Peyer's patch (tissue), 4 donors: Measurements from ENCODE around the gene TBX1. TPM values are rescaled to one million over a fixed set of nuclear protein-coding genes. Genes with fewer than 3 reads are reported as not detected.
"Not testable (repeated sequence)": the region's sequence is repeated elsewhere in the genome, so short reads cannot be mapped to it uniquely, and the experiment has no call there.

Source experiments
- DNase-seq, 3 donors: peaks; one replicate each; pipeline ENCODE4 v3.0.0-alpha.2; 2017 to 2019
- H3K27ac ChIP-seq, 4 donors: fragments of 200-600 bp; sonication (generic); one replicate each; pipeline ENCODE4 v1.5.1; 2016 to 2019
- H3K27me3 ChIP-seq, 2 donors: fragments of 200-600 bp; sonication (generic); one replicate each; pipeline ENCODE4 v1.5.1; 2019
- H3K36me3 ChIP-seq, 3 donors: fragments of 200-600 bp; sonication (generic); one replicate each; pipeline ENCODE4 v1.5.1; 2016 to 2019
- H3K4me1 ChIP-seq, 4 donors: fragments of 200-600 bp; sonication (generic); one replicate each; pipeline ENCODE4 v1.5.1; 2016 to 2019
- H3K4me3 ChIP-seq, 4 donors: fragments of 200-600 bp; sonication (generic); 1 replicate in 3 of 4; 2 replicates in 1 of 4; pipeline ENCODE4 v1.5.1; 2016 to 2019; ENCODE audit warnings: mild to moderate bottlenecking in 1 of 4
- H3K9me3 ChIP-seq, 4 donors: fragments of 200-600 bp; sonication (generic); one replicate each; pipeline ENCODE4 v1.5.1; 2016 to 2019; ENCODE audit warnings: mild to moderate bottlenecking in 1 of 4
- CTCF ChIP-seq, 6 experiments: fragments of 450-650 bp in 4 of 6; fragments of 200-600 bp in 2 of 6; sonication (generic) in 1 of 6; IDR thresholded peaks; one replicate each; pipeline ENCODE4 v1.5.1; 2017 to 2019; ENCODE audit warnings: antibody characterized with exemption in 6 of 6, mild to moderate bottlenecking in 3 of 6, moderate library complexity in 1 of 6
- POLR2A ChIP-seq, 2 donors: fragments of 450-650 bp; IDR thresholded peaks; one replicate each; pipeline ENCODE4 v1.5.1; 2017; ENCODE audit warnings: antibody characterized with exemption in 2 of 2, mild to moderate bottlenecking in 2 of 2, moderate library complexity in 2 of 2
- total RNA-seq, 4 donors: library from RNA; depleted of rRNA; stranded (reverse); fragments of >200 nt; gene quantifications; one replicate each; pipeline ENCODE4 v1.1.0, GENCODE V29; 2016

Gene TBX1
- total RNA-seq, 4 donors from 2014 or later, result 0.70 to 4.1 (median 1.1) TPM; not detected in 1

- Histone ChIP-seq H3K4me1 (peaks cover 0 to 14% (median 5%) of the 10 kb centered on the region in 4 donors), H3K27ac (no peak overlapping the region), H3K36me3 (no peaks in the 10 kb centered on the region), H3K27me3 (no peaks in the 10 kb centered on the region), H3K4me3 (no peak overlapping the region), H3K9me3 (no peaks in the 10 kb centered on the region)
- DNase-seq, result no peak
- TF ChIP-seq CTCF (IDR thresholded peaks at IDR 0.05), result no peak
- no peak for TF ChIP-seq POLR2A (IDR thresholded peaks at IDR 0.05)
Measured at GRCh38 chr22:19775496-19776325, 15.1 kb downstream of the TBX1 start.

- Histone ChIP-seq H3K27ac (no peak overlapping the region), H3K27me3 (no peaks in the 10 kb centered on the region), H3K9me3 (no peaks in the 10 kb centered on the region), H3K4me3 (no peak overlapping the region), H3K36me3 (no peaks in the 10 kb centered on the region), H3K4me1 (peaks cover 0 to 14% (median 5%) of the 10 kb centered on the region in 4 donors)
- DNase-seq, result no peak
- no peak for TF ChIP-seq POLR2A (IDR thresholded peaks at IDR 0.05)
- no peak for TF ChIP-seq CTCF (IDR thresholded peaks at IDR 0.05)
Measured at GRCh38 chr22:19776433-19777031, 16.0 kb downstream of the TBX1 start.

GRCh38 chr22:19777192-19777591 is 16.6 kb downstream of the TBX1 start:
- H3K36me3 ChIP-seq, H3K9me3 ChIP-seq, H3K27ac ChIP-seq, H3K4me3 ChIP-seq, H3K27me3 ChIP-seq, DNase-seq: not testable (repeated sequence)
- H3K4me1 ChIP-seq, result peaks cover 0 to 14% (median 5%) of the 10 kb centered on the region in 4 donors

- no peak overlapping the region for H3K27ac ChIP-seq
- no peaks in the 10 kb centered on the region for H3K4me1 ChIP-seq
- H3K4me3 ChIP-seq, result no peak overlapping the region
- TF ChIP-seq CTCF (IDR thresholded peaks at IDR 0.05), result no peak
- TF ChIP-seq POLR2A (IDR thresholded peaks at IDR 0.05), result no peak
- H3K9me3 ChIP-seq, result no peaks in the 10 kb centered on the region
- no peaks in the 10 kb centered on the region for H3K27me3 ChIP-seq
- no peak for DNase-seq
- H3K36me3 ChIP-seq, result no peaks in the 10 kb centered on the region
Measured at GRCh38 chr22:19779011-19779421, 18.4 kb downstream of the TBX1 start.

- Histone ChIP-seq H3K36me3 (no peaks in the 10 kb centered on the region), H3K9me3 (no peaks in the 10 kb centered on the region), H3K27ac (no peak overlapping the region), H3K27me3 (no peaks in the 10 kb centered on the region), H3K4me1 (no peaks in the 10 kb centered on the region), H3K4me3 (no peak overlapping the region)
- TF ChIP-seq POLR2A (IDR thresholded peaks at IDR 0.05) (no peak), CTCF (IDR thresholded peaks at IDR 0.05) (no peak)
- no peak for DNase-seq
Measured at GRCh38 chr22:19779685-19780268, 19.2 kb downstream of the TBX1 start.

GRCh38 chr22:19782533-19782932 is 22.0 kb downstream of the TBX1 start:
- no peak overlapping the region for H3K4me3 ChIP-seq
- no peaks in the 10 kb centered on the region for H3K9me3 ChIP-seq
- H3K36me3 ChIP-seq, result no peaks in the 10 kb centered on the region
- no peak for DNase-seq
- H3K27me3 ChIP-seq, result no peaks in the 10 kb centered on the region
- no peak overlapping the region for H3K27ac ChIP-seq
- no peaks in the 10 kb centered on the region for H3K4me1 ChIP-seq
- no peak for TF ChIP-seq POLR2A (IDR thresholded peaks at IDR 0.05)
- TF ChIP-seq CTCF (IDR thresholded peaks at IDR 0.05), result no peak
